Measurements from ENCODE around the gene SEZ6.

DNA sequence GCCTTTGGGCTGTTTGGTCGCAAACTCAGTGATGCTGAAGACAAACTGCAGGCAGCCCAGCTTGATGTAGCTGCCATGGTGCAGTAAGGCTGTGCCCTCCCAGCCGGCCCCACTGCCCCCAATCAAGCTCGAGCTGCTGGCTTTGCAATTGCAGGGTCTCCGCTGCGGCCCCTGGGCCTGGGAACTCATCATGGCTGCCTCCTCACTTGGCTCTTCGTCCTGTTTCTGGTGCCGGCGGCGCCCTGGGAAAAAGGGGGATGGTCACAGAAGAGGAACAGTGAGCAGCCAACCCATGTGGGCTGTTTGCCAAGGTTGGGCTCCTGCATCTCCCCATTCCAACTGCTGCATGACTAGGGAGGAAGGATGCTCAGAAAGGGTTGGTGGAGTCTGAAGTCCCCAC is 99.6 kb downstream of the SEZ6 start:
- TF ChIP-seq, protein P1, sequence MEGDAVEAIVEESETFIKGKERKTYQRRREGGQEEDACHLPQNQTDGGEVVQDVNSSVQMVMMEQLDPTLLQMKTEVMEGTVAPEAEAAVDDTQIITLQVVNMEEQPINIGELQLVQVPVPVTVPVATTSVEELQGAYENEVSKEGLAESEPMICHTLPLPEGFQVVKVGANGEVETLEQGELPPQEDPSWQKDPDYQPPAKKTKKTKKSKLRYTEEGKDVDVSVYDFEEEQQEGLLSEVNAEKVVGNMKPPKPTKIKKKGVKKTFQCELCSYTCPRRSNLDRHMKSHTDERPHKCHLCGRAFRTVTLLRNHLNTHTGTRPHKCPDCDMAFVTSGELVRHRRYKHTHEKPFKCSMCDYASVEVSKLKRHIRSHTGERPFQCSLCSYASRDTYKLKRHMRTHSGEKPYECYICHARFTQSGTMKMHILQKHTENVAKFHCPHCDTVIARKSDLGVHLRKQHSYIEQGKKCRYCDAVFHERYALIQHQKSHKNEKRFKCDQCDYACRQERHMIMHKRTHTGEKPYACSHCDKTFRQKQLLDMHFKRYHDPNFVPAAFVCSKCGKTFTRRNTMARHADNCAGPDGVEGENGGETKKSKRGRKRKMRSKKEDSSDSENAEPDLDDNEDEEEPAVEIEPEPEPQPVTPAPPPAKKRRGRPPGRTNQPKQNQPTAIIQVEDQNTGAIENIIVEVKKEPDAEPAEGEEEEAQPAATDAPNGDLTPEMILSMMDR (IDR thresholded peaks at IDR 0.05): no peak
- TF ChIP-seq POLR2AphosphoS5 (IDR thresholded peaks at IDR 0.05) (no peak), EP300 (IDR thresholded peaks at IDR 0.05) (no peak)
